Inflammatory macrophage (primary cell): ENCODE results near the gene TGFBR2.

Source experiments
- DNase-seq, 2 donors: peaks; one replicate each; pipeline ENCODE4 v3.0.0-alpha.2; 2020 to 2022

TGFBR2 gene

GRCh38 chr3:30694148-30694547 lies 87.7 kb downstream of the TGFBR2 start:
- DNase-seq = no peak

DNA sequence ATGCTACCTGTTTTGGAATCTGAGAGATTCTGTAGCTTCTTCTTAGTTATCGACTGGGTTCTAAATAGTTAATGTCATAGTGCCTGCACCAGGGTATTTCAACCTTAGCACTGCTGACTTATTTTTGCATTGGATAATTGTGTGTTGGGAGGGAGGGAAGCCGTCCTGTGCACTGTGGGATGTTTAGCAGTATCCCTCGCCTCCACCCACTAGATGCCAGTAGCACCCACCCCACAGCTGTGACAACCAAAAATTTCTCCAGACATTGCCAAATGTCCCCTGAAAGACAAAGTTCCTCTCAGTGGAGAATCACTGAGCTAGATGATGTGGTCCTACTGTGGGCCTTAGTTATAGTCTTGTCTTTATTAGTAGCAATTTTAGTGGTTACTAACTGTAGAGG lies 88.3 kb downstream of the TGFBR2 start:
- DNase-seq = no peak

GRCh38 chr3:30695302-30696061 lies 89.1 kb downstream of the TGFBR2 start:
- no peak for DNase-seq

GRCh38 chr3:30696403-30696819 lies 90.0 kb downstream of the TGFBR2 start:
- no peak for DNase-seq

- DNase-seq = no peak
These were observed 90.5 kb downstream of the TGFBR2 start for GRCh38 chr3:30696896-30697295.

DNA sequence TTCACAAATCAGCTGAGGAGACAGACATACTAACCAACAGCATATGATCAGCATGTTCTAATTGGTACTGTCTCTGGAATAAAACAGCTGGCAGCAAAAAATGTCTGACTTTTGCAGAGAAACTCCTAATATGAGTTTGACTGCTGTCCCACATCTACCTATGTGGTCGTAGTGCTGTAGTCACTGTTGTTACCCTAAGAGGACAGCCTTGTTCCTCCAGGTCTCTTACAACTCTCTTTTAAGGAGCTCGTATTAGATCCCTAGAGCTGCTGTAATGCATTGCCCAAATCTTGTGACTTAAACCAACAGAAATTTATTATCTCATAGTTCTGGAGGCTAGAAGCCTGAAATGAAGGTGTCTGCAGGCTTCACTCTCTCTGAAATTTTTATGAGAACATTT lies 92.1 kb downstream of the TGFBR2 start:
- DNase-seq = no peak

GRCh38 chr3:30699927-30700326 lies 93.5 kb downstream of the TGFBR2 start:
- DNase-seq = no peak

DNA sequence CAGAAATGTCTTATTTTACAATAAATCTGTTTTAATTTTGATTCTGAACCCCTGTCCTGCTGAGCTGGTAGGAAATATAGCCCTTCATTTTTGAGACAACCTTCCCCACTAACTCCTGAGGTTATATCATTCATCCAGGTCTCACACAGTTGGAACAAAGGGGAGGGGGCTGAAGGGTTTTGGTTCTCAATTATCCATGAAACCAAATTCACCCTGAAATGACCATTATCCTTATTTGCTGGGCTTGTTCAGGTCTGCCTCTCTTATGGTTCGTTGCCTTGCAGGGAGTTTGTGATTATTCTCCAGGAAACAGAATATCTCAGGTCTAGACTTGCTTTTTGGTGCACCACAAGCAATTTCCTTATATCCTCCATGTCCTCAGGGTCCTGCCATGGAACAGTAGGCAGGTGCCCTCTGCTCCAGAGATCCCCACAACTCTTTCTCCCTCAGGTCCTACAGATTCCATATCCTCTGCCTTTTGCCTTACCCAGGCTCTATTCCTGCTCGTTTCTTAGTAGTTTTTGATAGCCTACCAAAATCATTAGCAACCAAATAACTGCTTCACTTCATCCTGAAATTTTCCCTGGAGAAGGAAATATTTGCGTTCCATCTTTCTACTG lies 94.4 kb downstream of the TGFBR2 start:
- no peak for DNase-seq

- no peak for DNase-seq
These were observed 95.8 kb downstream of the TGFBR2 start for GRCh38 chr3:30702038-30702827.

- DNase-seq = peak; percentile 31 to 47
These were observed 96.5 kb downstream of the TGFBR2 start for GRCh38 chr3:30702828-30703397.

DNA sequence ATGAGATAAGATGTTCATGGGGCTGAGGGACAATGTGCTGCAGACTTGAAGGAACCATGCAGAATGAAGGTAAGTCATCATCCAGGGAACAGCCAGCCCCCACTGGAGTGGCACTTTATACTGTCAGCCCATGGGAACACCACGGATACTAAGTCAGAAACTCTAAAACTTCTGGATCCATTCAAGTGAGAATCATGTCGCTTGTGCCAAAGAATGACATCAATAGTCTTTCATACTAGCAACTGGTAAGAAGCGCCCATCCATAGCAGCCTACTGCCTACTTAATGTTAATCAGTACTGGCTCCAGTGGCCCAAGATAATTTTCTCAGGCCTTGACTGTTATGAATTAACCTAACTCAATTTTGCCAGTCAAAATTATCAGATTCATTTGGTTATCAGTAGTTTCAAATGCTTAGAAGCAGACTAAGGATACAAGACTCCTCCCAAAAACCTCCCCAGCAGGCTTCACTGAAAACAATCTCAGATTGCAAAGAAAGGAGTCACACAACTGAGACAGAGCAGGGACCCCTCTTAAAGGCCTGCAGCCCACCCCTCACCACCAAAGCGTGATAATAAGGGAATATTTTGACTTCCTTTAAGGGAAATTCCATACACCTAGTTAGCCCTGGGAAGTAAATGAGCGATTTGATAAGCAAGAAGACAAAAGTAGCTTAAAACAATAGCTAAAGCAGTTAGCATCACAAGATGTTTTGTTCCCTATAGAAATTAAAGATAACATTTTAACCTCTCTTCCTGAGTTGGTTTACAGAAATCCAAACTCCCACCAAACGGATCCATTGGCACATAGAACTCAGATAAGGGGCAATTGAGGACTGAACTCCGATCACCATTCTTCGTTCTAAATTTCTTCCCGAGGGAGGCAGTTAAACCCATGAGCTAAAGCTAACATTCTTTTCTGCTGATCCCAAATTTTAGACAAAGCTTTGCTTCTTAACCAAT lies 98.8 kb downstream of the TGFBR2 start:
- DNase-seq = no peak

GRCh38 chr3:30707825-30708224 lies 101.4 kb downstream of the TGFBR2 start:
- DNase-seq = no peak

GRCh38 chr3:30708472-30708871 lies 102.1 kb downstream of the TGFBR2 start:
- DNase-seq = no peak

DNA sequence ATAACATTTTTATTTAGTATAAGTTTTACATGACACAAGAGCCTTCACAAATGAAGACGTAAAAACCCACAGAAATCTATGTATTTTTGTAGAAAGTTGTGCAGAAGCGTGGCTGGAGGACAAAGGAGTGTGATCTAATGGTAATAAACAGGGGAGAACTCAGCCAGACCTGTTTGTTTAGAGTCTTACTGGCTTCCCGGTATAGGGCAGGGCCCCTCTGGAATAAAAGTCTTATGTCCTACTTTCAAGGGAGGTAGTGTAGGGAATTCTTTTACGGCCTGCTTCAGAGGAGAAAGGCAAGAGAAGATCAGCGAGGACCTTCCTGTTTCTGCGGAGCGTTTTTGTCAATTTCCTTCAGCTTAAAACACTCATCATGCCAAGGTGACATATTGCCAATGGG lies 103.6 kb downstream of the TGFBR2 start:
- DNase-seq = no peak

DNA sequence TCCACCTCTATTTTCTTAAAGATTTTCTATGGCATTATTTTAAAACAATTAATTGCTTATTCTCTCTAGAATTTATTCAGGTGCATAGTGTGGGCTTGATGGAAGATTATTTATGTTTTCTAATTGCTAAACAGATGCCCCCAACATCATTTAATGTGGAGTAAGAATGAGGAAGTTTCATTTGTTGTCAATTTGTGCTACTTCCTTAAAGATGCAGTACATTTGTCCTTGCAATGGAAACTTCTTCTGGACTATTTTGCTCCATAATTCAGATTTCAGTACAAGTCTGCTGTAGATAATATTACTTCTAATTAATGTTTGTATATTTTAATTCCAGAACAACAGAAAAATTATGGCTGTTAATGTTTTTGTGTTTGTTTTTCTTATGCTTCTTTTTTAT lies 104.8 kb downstream of the TGFBR2 start:
- peak; percentile 15 to 41 for DNase-seq

DNA sequence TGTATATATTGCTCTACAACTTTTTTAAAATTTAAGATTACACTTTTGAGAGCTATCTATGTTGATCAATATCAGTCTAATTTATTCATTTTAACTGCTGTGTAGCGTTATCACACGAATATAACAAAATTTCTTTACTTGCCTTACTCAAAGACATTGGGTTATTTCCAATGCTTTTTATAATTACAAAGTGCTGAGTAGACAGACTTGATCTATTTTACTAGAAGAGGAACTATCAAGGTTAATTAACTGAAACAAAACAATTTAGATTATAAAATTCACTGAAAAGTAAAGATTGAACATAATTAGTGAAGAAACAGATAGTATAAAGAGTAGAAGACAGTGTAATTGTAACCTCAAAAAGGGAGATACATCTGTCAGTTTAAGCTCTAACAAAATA lies 105.5 kb downstream of the TGFBR2 start:
- no peak for DNase-seq

DNA sequence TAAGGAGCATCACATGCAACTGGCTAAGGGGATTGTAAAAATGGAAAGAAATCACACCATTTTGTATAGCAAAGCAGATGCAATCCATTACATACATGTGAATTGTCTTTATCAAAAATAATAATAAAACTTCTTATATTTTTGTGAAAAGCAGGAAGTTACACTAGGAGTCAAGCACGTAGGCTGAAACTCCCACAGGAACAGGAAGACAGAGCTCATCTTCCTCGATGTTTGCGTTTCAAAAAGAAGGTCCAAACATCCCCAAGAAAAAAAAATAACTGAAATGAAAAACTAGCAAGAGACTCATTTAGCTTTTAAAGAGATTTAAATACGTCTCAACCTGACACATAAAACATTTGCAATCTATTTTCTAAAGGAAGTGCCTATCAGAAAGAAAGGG lies 106.6 kb downstream of the TGFBR2 start:
- peak; percentile 45 to 70 for DNase-seq

DNA sequence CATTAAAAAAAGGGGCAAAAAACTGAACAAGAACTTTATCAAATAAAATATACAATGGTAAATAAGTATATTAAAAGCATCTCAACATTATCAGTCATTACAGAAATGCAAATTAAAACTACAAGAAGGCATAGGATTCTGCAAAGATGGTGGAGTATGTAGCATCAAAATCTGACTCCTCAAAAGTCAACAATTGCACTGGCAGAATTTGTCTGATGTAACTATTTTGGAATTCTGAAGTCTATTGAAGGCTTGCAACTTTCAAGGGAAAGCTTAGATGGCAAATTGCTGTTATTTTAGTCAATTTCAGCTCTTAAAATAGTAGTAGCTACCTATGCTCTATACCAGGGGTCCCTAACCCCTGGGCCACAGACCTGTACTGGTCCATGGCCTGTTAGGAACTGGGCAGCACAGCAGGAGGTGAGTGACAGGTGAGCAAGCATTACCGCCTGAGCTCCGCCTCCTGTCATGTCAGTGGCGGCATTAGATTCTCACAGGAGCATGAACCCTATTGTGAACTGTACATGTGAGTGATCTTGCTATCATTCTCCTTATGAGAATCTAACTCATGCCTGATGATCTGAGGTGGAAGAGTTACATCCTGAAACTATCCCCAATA lies 107.6 kb downstream of the TGFBR2 start:
- DNase-seq = no peak

GRCh38 chr3:30719536-30719935 lies 113.1 kb downstream of the TGFBR2 start:
- no peak for DNase-seq

DNA sequence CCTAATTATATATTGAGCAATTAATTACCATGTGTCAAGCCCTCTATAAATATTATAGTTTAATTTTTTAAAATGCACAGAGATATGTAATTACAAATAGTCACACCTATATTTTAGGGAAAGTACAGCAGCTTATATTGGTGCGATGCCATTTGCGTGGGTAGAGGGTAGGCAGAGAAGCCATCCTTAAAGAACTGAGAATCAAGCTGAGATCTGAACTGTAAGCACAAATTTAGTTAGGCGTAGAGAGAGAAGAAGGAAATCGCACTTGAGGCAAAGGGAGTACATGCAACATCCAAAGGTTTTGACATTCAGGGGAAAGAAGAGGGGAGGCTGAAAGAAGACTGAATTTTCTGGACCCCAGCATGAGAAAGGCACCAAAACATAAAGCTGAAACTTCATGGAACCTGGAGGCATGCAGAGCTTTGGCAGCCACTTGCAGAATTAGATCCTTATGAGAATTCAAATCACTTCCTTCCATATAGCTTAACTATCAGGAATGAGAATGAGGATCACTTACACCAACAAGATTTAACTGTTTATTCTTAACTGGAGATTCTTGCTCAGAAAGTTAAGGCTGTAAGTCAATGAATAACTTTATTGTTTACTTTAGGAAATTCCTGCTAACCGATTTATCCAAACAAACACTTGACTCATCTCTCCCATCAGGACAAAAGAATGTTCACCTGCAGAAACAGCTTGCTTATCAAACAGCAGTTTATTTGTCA lies 114.3 kb downstream of the TGFBR2 start:
- no peak for DNase-seq

GRCh38 chr3:30721314-30721634 lies 114.9 kb downstream of the TGFBR2 start:
- DNase-seq = no peak
